ENCODE data around the gene SEMA6D.

Gene SEMA6D

GRCh38 chr15:47717036-47717612 is at the start of gene SEMA6D:
Gene SEMA6D, plus strand, starts transcription at chr15:47717505. Its CDS starts 42,294 bp downstream, at chr15:47759799.
- no peak within 1 kb of the TSS for H3K9ac ChIP-seq (ENCODE audit: low read length)
- peaks cover 4% of the 10 kb centered on the region for H3K4me1 ChIP-seq (ENCODE audit: control insufficient read depth, insufficient read depth, low read length)
- H3K27me3 ChIP-seq (ENCODE audit: control insufficient read depth, insufficient read depth, low read length): peaks cover 17% of the 10 kb centered on the region
- H3K36me3 ChIP-seq (ENCODE audit: control insufficient read depth, insufficient read depth, low read length): no peaks in the 10 kb centered on the region
- no peak within 1 kb of the TSS for H3K4me3 ChIP-seq (ENCODE audit: low read length)
- H3K9me3 ChIP-seq (ENCODE audit: control insufficient read depth, low read length): no peaks in the 10 kb centered on the region

GRCh38 chr15:47669221-47669620 is 48.1 kb upstream of the SEMA6D start:
- Histone ChIP-seq H3K4me1 (ENCODE audit: control insufficient read depth, insufficient read depth, low read length) (no peaks in the 10 kb centered on the region), H3K36me3 (ENCODE audit: control insufficient read depth, insufficient read depth, low read length) (no peaks in the 10 kb centered on the region), H3K4me3 (ENCODE audit: low read length) (no peak overlapping the region), H3K9me3 (ENCODE audit: control insufficient read depth, low read length) (no peaks in the 10 kb centered on the region), H3K27me3 (ENCODE audit: control insufficient read depth, insufficient read depth, low read length) (no peaks in the 10 kb centered on the region), H3K9ac (ENCODE audit: low read length) (no peak overlapping the region)

- no peak overlapping the region for H3K9ac ChIP-seq (ENCODE audit: low read length)
- no peaks in the 10 kb centered on the region for H3K4me1 ChIP-seq (ENCODE audit: control insufficient read depth, insufficient read depth, low read length)
- H3K4me3 ChIP-seq (ENCODE audit: low read length): no peak overlapping the region
- H3K36me3 ChIP-seq (ENCODE audit: control insufficient read depth, insufficient read depth, low read length): no peaks in the 10 kb centered on the region
- H3K9me3 ChIP-seq (ENCODE audit: control insufficient read depth, low read length): no peaks in the 10 kb centered on the region
- no peaks in the 10 kb centered on the region for H3K27me3 ChIP-seq (ENCODE audit: control insufficient read depth, insufficient read depth, low read length)
These were observed 46.9 kb upstream of the SEMA6D start for GRCh38 chr15:47670365-47670764.

- H3K9me3 ChIP-seq (ENCODE audit: control insufficient read depth, low read length): no peaks in the 10 kb centered on the region
- H3K4me3 ChIP-seq (ENCODE audit: low read length): no peak overlapping the region
- no peaks in the 10 kb centered on the region for H3K27me3 ChIP-seq (ENCODE audit: control insufficient read depth, insufficient read depth, low read length)
- H3K36me3 ChIP-seq (ENCODE audit: control insufficient read depth, insufficient read depth, low read length): no peaks in the 10 kb centered on the region
- H3K9ac ChIP-seq (ENCODE audit: low read length): no peak overlapping the region
- no peaks in the 10 kb centered on the region for H3K4me1 ChIP-seq (ENCODE audit: control insufficient read depth, insufficient read depth, low read length)
These were observed 44.0 kb upstream of the SEMA6D start for GRCh38 chr15:47673232-47673761.

- no peaks in the 10 kb centered on the region for H3K36me3 ChIP-seq (ENCODE audit: control insufficient read depth, insufficient read depth, low read length)
- no peaks in the 10 kb centered on the region for H3K9me3 ChIP-seq (ENCODE audit: control insufficient read depth, low read length)
- no peak overlapping the region for H3K9ac ChIP-seq (ENCODE audit: low read length)
- H3K27me3 ChIP-seq (ENCODE audit: control insufficient read depth, insufficient read depth, low read length): no peaks in the 10 kb centered on the region
- no peak overlapping the region for H3K4me3 ChIP-seq (ENCODE audit: low read length)
- no peaks in the 10 kb centered on the region for H3K4me1 ChIP-seq (ENCODE audit: control insufficient read depth, insufficient read depth, low read length)
These were observed 42.6 kb upstream of the SEMA6D start for GRCh38 chr15:47674586-47675232.

- no peaks in the 10 kb centered on the region for H3K27me3 ChIP-seq (ENCODE audit: control insufficient read depth, insufficient read depth, low read length)
These were observed 41.6 kb upstream of the SEMA6D start for GRCh38 chr15:47675735-47676134.

GRCh38 chr15:47678040-47678439 is 39.3 kb upstream of the SEMA6D start:
- no peaks in the 10 kb centered on the region for H3K36me3 ChIP-seq (ENCODE audit: control insufficient read depth, insufficient read depth, low read length)
- H3K9me3 ChIP-seq (ENCODE audit: control insufficient read depth, low read length): no peaks in the 10 kb centered on the region
- H3K9ac ChIP-seq (ENCODE audit: low read length): no peak overlapping the region
- H3K4me3 ChIP-seq (ENCODE audit: low read length): no peak overlapping the region
- H3K27me3 ChIP-seq (ENCODE audit: control insufficient read depth, insufficient read depth, low read length): no peaks in the 10 kb centered on the region
- no peaks in the 10 kb centered on the region for H3K4me1 ChIP-seq (ENCODE audit: control insufficient read depth, insufficient read depth, low read length)

More at GRCh38 chr15:47675735-47676134, 41.6 kb upstream of the SEMA6D start:
- Histone ChIP-seq H3K4me1 (ENCODE audit: control insufficient read depth, insufficient read depth, low read length) (no peaks in the 10 kb centered on the region), H3K9ac (ENCODE audit: low read length) (no peak overlapping the region), H3K4me3 (ENCODE audit: low read length) (no peak overlapping the region), H3K36me3 (ENCODE audit: control insufficient read depth, insufficient read depth, low read length) (no peaks in the 10 kb centered on the region), H3K9me3 (ENCODE audit: control insufficient read depth, low read length) (no peaks in the 10 kb centered on the region)

- no peaks in the 10 kb centered on the region for H3K36me3 ChIP-seq (ENCODE audit: control insufficient read depth, insufficient read depth, low read length)
- no peak overlapping the region for H3K4me3 ChIP-seq (ENCODE audit: low read length)
- no peaks in the 10 kb centered on the region for H3K4me1 ChIP-seq (ENCODE audit: control insufficient read depth, insufficient read depth, low read length)
- no peaks in the 10 kb centered on the region for H3K27me3 ChIP-seq (ENCODE audit: control insufficient read depth, insufficient read depth, low read length)
- no peak overlapping the region for H3K9ac ChIP-seq (ENCODE audit: low read length)
- no peaks in the 10 kb centered on the region for H3K9me3 ChIP-seq (ENCODE audit: control insufficient read depth, low read length)
These were observed 34.6 kb upstream of the SEMA6D start for GRCh38 chr15:47682661-47683060.

- H3K27me3 ChIP-seq (ENCODE audit: control insufficient read depth, insufficient read depth, low read length): no peaks in the 10 kb centered on the region
- no peak overlapping the region for H3K4me3 ChIP-seq (ENCODE audit: low read length)
- H3K9ac ChIP-seq (ENCODE audit: low read length): no peak overlapping the region
- H3K36me3 ChIP-seq (ENCODE audit: control insufficient read depth, insufficient read depth, low read length): no peaks in the 10 kb centered on the region
- no peaks in the 10 kb centered on the region for H3K9me3 ChIP-seq (ENCODE audit: control insufficient read depth, low read length)
- no peaks in the 10 kb centered on the region for H3K4me1 ChIP-seq (ENCODE audit: control insufficient read depth, insufficient read depth, low read length)
These were observed 32.0 kb upstream of the SEMA6D start for GRCh38 chr15:47685141-47685870.

GRCh38 chr15:47688573-47689086 is 28.7 kb upstream of the SEMA6D start:
- no peaks in the 10 kb centered on the region for H3K4me1 ChIP-seq (ENCODE audit: control insufficient read depth, insufficient read depth, low read length)
- H3K27me3 ChIP-seq (ENCODE audit: control insufficient read depth, insufficient read depth, low read length): no peaks in the 10 kb centered on the region
- H3K36me3 ChIP-seq (ENCODE audit: control insufficient read depth, insufficient read depth, low read length): no peaks in the 10 kb centered on the region
- H3K4me3 ChIP-seq (ENCODE audit: low read length): no peak overlapping the region
- no peak overlapping the region for H3K9ac ChIP-seq (ENCODE audit: low read length)
- no peaks in the 10 kb centered on the region for H3K9me3 ChIP-seq (ENCODE audit: control insufficient read depth, low read length)

GRCh38 chr15:47689660-47690059 is 27.6 kb upstream of the SEMA6D start:
- no peaks in the 10 kb centered on the region for H3K27me3 ChIP-seq (ENCODE audit: control insufficient read depth, insufficient read depth, low read length)
- H3K36me3 ChIP-seq (ENCODE audit: control insufficient read depth, insufficient read depth, low read length): no peaks in the 10 kb centered on the region
- H3K4me3 ChIP-seq (ENCODE audit: low read length): no peak overlapping the region
- H3K9ac ChIP-seq (ENCODE audit: low read length): no peak overlapping the region
- no peaks in the 10 kb centered on the region for H3K9me3 ChIP-seq (ENCODE audit: control insufficient read depth, low read length)
- no peaks in the 10 kb centered on the region for H3K4me1 ChIP-seq (ENCODE audit: control insufficient read depth, insufficient read depth, low read length)

GRCh38 chr15:47691882-47692281 is 25.4 kb upstream of the SEMA6D start:
- Histone ChIP-seq H3K9ac (ENCODE audit: low read length) (no peak overlapping the region), H3K4me3 (ENCODE audit: low read length) (no peak overlapping the region), H3K27me3 (ENCODE audit: control insufficient read depth, insufficient read depth, low read length) (no peaks in the 10 kb centered on the region), H3K4me1 (ENCODE audit: control insufficient read depth, insufficient read depth, low read length) (no peaks in the 10 kb centered on the region), H3K36me3 (ENCODE audit: control insufficient read depth, insufficient read depth, low read length) (no peaks in the 10 kb centered on the region), H3K9me3 (ENCODE audit: control insufficient read depth, low read length) (no peaks in the 10 kb centered on the region)
